ENCODE data around the gene TULP1. TPM values are rescaled to one million over a fixed set of nuclear protein-coding genes. Genes with fewer than 3 reads are reported as not detected.

The TULP1 gene
- total and polyA plus RNA-seq, 4 donors, result 0.89 to 2.0 (median 1.5) TPM

GRCh38 chr6:35478259-35478658 lies 34.4 kb downstream of the TULP1 start:
- peaks cover 40% of the 10 kb centered on the region for H3K36me3 ChIP-seq (ENCODE audit: control insufficient read depth, insufficient read depth, low read length)

GRCh38 chr6:35477551-35478179 lies 35.0 kb downstream of the TULP1 start:
- Histone ChIP-seq H3K9me3 (ENCODE audit: control insufficient read depth, insufficient read depth, low read length) (no peaks in the 10 kb centered on the region), H3K27me3 (ENCODE audit: control insufficient read depth, insufficient read depth, low read length) (no peaks in the 10 kb centered on the region), H3K4me3 (ENCODE audit: low read depth, low read length) (no peak overlapping the region), H3K36me3 (ENCODE audit: control insufficient read depth, insufficient read depth, low read length) (peaks cover 46% of the 10 kb centered on the region), H3K27ac (ENCODE audit: low read depth, low read length) (no peak overlapping the region), H3K4me1 (ENCODE audit: control insufficient read depth, insufficient read depth, low read length) (peaks cover 6% of the 10 kb centered on the region)
- no peak for DNase-seq (ENCODE audit: low read depth in 4 of 6, low spot score in 6 of 6)
- WGBS (ENCODE audit: insufficient coverage), result 90% methylated on average over 3 of the region's 5 CpGs

More at GRCh38 chr6:35478259-35478658, 34.4 kb downstream of the TULP1 start:
- WGBS (ENCODE audit: insufficient coverage), result 87% methylated on average over 7 of the region's 7 CpGs
- no peaks in the 10 kb centered on the region for H3K27me3 ChIP-seq (ENCODE audit: control insufficient read depth, insufficient read depth, low read length)
- H3K9me3 ChIP-seq (ENCODE audit: control insufficient read depth, insufficient read depth, low read length), result no peaks in the 10 kb centered on the region
- no peak overlapping the region for H3K4me3 ChIP-seq (ENCODE audit: low read depth, low read length)
- peaks cover 4% of the 10 kb centered on the region for H3K4me1 ChIP-seq (ENCODE audit: control insufficient read depth, insufficient read depth, low read length)
- no peak overlapping the region for H3K27ac ChIP-seq (ENCODE audit: low read depth, low read length)
- no peak for DNase-seq (ENCODE audit: low read depth in 4 of 6, low spot score in 6 of 6)

GRCh38 chr6:35477028-35477427 lies 35.7 kb downstream of the TULP1 start:
- no peak for DNase-seq (ENCODE audit: low read depth in 4 of 6, low spot score in 6 of 6)
- H3K27ac ChIP-seq (ENCODE audit: low read depth, low read length), result no peak overlapping the region
- no peak overlapping the region for H3K4me3 ChIP-seq (ENCODE audit: low read depth, low read length)
- peaks cover 49% of the 10 kb centered on the region for H3K36me3 ChIP-seq (ENCODE audit: control insufficient read depth, insufficient read depth, low read length)
- H3K4me1 ChIP-seq (ENCODE audit: control insufficient read depth, insufficient read depth, low read length), result peaks cover 9% of the 10 kb centered on the region
- no peaks in the 10 kb centered on the region for H3K27me3 ChIP-seq (ENCODE audit: control insufficient read depth, insufficient read depth, low read length)
- no peaks in the 10 kb centered on the region for H3K9me3 ChIP-seq (ENCODE audit: control insufficient read depth, insufficient read depth, low read length)
- WGBS (ENCODE audit: insufficient coverage), result 92% methylated on average over 2 of the region's 8 CpGs

- 88% methylated on average over 14 of the region's 14 CpGs for WGBS (ENCODE audit: insufficient coverage)
- no peak overlapping the region for H3K4me3 ChIP-seq (ENCODE audit: low read depth, low read length)
- H3K27me3 ChIP-seq (ENCODE audit: control insufficient read depth, insufficient read depth, low read length), result no peaks in the 10 kb centered on the region
- no peak for DNase-seq (ENCODE audit: low read depth in 4 of 6, low spot score in 6 of 6)
- no peak overlapping the region for H3K27ac ChIP-seq (ENCODE audit: low read depth, low read length)
- H3K4me1 ChIP-seq (ENCODE audit: control insufficient read depth, insufficient read depth, low read length), result peaks cover 9% of the 10 kb centered on the region
- no peaks in the 10 kb centered on the region for H3K9me3 ChIP-seq (ENCODE audit: control insufficient read depth, insufficient read depth, low read length)
- peaks cover 58% of the 10 kb centered on the region for H3K36me3 ChIP-seq (ENCODE audit: control insufficient read depth, insufficient read depth, low read length)
Observed at GRCh38 chr6:35476004-35476403, 36.7 kb downstream of the TULP1 start.

- H3K4me3 ChIP-seq (ENCODE audit: low read depth, low read length), result no peak overlapping the region
- peaks cover 10% of the 10 kb centered on the region for H3K4me1 ChIP-seq (ENCODE audit: control insufficient read depth, insufficient read depth, low read length)
- no peaks in the 10 kb centered on the region for H3K9me3 ChIP-seq (ENCODE audit: control insufficient read depth, insufficient read depth, low read length)
- peaks cover 59% of the 10 kb centered on the region for H3K36me3 ChIP-seq (ENCODE audit: control insufficient read depth, insufficient read depth, low read length)
- H3K27me3 ChIP-seq (ENCODE audit: control insufficient read depth, insufficient read depth, low read length), result no peaks in the 10 kb centered on the region
- H3K27ac ChIP-seq (ENCODE audit: low read depth, low read length), result no peak overlapping the region
- no peak for DNase-seq (ENCODE audit: low read depth in 4 of 6, low spot score in 6 of 6)
- 100% methylated on average over 2 of the region's 4 CpGs for WGBS (ENCODE audit: insufficient coverage)
Observed at GRCh38 chr6:35475573-35475972, 37.1 kb downstream of the TULP1 start.

- Histone ChIP-seq H3K36me3 (ENCODE audit: control insufficient read depth, insufficient read depth, low read length) (peaks cover 57% of the 10 kb centered on the region), H3K4me3 (ENCODE audit: low read depth, low read length) (no peak overlapping the region), H3K4me1 (ENCODE audit: control insufficient read depth, insufficient read depth, low read length) (peaks cover 15% of the 10 kb centered on the region), H3K27me3 (ENCODE audit: control insufficient read depth, insufficient read depth, low read length) (no peaks in the 10 kb centered on the region), H3K27ac (ENCODE audit: low read depth, low read length) (no peak overlapping the region), H3K9me3 (ENCODE audit: control insufficient read depth, insufficient read depth, low read length) (no peaks in the 10 kb centered on the region)
- no peak for DNase-seq (ENCODE audit: low read depth in 4 of 6, low spot score in 6 of 6)
- WGBS (ENCODE audit: insufficient coverage), result 89% methylated on average over 16 of the region's 20 CpGs
Observed at GRCh38 chr6:35474942-35475570, 37.6 kb downstream of the TULP1 start.

- Histone ChIP-seq H3K27me3 (ENCODE audit: control insufficient read depth, insufficient read depth, low read length) (no peaks in the 10 kb centered on the region), H3K27ac (ENCODE audit: low read depth, low read length) (no peak overlapping the region), H3K9me3 (ENCODE audit: control insufficient read depth, insufficient read depth, low read length) (no peaks in the 10 kb centered on the region), H3K36me3 (ENCODE audit: control insufficient read depth, insufficient read depth, low read length) (peaks cover 50% of the 10 kb centered on the region), H3K4me3 (ENCODE audit: low read depth, low read length) (no peak overlapping the region), H3K4me1 (ENCODE audit: control insufficient read depth, insufficient read depth, low read length) (peaks cover 21% of the 10 kb centered on the region)
- no peak for DNase-seq (ENCODE audit: low read depth in 4 of 6, low spot score in 6 of 6)
- 83% methylated on average over 7 of the region's 14 CpGs for WGBS (ENCODE audit: insufficient coverage)
Observed at GRCh38 chr6:35474131-35474941, 38.4 kb downstream of the TULP1 start.

GRCh38 chr6:35473850-35474130 lies 38.9 kb downstream of the TULP1 start:
- peaks cover 27% of the 10 kb centered on the region for H3K4me1 ChIP-seq (ENCODE audit: control insufficient read depth, insufficient read depth, low read length)
- H3K27ac ChIP-seq (ENCODE audit: low read depth, low read length), result no peak overlapping the region
- DNase-seq (ENCODE audit: low read depth in 4 of 6, low spot score in 6 of 6), result no peak
- no peaks in the 10 kb centered on the region for H3K9me3 ChIP-seq (ENCODE audit: control insufficient read depth, insufficient read depth, low read length)
- H3K36me3 ChIP-seq (ENCODE audit: control insufficient read depth, insufficient read depth, low read length), result peaks cover 52% of the 10 kb centered on the region
- no peaks in the 10 kb centered on the region for H3K27me3 ChIP-seq (ENCODE audit: control insufficient read depth, insufficient read depth, low read length)
- no peak overlapping the region for H3K4me3 ChIP-seq (ENCODE audit: low read depth, low read length)

- Histone ChIP-seq H3K36me3 (ENCODE audit: control insufficient read depth, insufficient read depth, low read length) (peaks cover 53% of the 10 kb centered on the region), H3K4me1 (ENCODE audit: control insufficient read depth, insufficient read depth, low read length) (peaks cover 32% of the 10 kb centered on the region), H3K9me3 (ENCODE audit: control insufficient read depth, insufficient read depth, low read length) (no peaks in the 10 kb centered on the region), H3K4me3 (ENCODE audit: low read depth, low read length) (no peak overlapping the region), H3K27me3 (ENCODE audit: control insufficient read depth, insufficient read depth, low read length) (no peaks in the 10 kb centered on the region), H3K27ac (ENCODE audit: low read depth, low read length) (no peak overlapping the region)
- 90% methylated on average over 5 of the region's 9 CpGs for WGBS (ENCODE audit: insufficient coverage)
- no peak for DNase-seq (ENCODE audit: low read depth in 4 of 6, low spot score in 6 of 6)
Observed at GRCh38 chr6:35473075-35473849, 39.4 kb downstream of the TULP1 start.
